ENCODE data around the gene TRIB2. TPM values are rescaled to one million over a fixed set of nuclear protein-coding genes. Genes with fewer than 3 reads are reported as not detected.

The TRIB2 gene
- total and polyA plus RNA-seq, 9 of the 15 experiments (the other 6 are each of a cell fraction or from before 2014, with no cell fraction given) = 9.0 to 39.0 (median 26.3) TPM

- peak; percentile 52; the same call in 1 of the 2 replicates for TF ChIP-seq JUND (IDR thresholded peaks at IDR 0.05; ENCODE audit: borderline replicate concordance, low read depth, low read length)
- TF ChIP-seq JUND (tag; IDR thresholded peaks at IDR 0.05; ENCODE audit: borderline replicate concordance, low read depth, low read length) = no peak; the same call in 2 of the 3 replicates
- no peak for TF ChIP-seq ZNF586 (CRISPR knock-in tag; conservative IDR thresholded peaks at IDR 0.05)
- TF ChIP-seq, protein P1, sequence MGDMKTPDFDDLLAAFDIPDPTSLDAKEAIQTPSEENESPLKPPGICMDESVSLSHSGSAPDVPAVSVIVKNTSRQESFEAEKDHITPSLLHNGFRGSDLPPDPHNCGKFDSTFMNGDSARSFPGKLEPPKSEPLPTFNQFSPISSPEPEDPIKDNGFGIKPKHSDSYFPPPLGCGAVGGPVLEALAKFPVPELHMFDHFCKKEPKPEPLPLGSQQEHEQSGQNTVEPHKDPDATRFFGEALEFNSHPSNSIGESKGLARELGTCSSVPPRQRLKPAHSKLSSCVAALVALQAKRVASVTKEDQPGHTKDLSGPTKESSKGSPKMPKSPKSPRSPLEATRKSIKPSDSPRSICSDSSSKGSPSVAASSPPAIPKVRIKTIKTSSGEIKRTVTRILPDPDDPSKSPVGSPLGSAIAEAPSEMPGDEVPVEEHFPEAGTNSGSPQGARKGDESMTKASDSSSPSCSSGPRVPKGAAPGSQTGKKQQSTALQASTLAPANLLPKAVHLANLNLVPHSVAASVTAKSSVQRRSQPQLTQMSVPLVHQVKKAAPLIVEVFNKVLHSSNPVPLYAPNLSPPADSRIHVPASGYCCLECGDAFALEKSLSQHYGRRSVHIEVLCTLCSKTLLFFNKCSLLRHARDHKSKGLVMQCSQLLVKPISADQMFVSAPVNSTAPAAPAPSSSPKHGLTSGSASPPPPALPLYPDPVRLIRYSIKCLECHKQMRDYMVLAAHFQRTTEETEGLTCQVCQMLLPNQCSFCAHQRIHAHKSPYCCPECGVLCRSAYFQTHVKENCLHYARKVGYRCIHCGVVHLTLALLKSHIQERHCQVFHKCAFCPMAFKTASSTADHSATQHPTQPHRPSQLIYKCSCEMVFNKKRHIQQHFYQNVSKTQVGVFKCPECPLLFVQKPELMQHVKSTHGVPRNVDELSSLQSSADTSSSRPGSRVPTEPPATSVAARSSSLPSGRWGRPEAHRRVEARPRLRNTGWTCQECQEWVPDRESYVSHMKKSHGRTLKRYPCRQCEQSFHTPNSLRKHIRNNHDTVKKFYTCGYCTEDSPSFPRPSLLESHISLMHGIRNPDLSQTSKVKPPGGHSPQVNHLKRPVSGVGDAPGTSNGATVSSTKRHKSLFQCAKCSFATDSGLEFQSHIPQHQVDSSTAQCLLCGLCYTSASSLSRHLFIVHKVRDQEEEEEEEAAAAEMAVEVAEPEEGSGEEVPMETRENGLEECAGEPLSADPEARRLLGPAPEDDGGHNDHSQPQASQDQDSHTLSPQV (IDR thresholded peaks at IDR 0.05) = no peak
- TF ChIP-seq ZNF407 (IDR thresholded peaks at IDR 0.05; ENCODE audit: low read depth) = no peak
- no peak for TF ChIP-seq E2F3 (CRISPR knock-in tag; IDR thresholded peaks at IDR 0.05)
- TF ChIP-seq SREBF1 (IDR thresholded peaks at IDR 0.05; ENCODE audit: borderline replicate concordance, low read depth, low read length) = no peak
- TF ChIP-seq ZSCAN32 (CRISPR knock-in tag; IDR thresholded peaks at IDR 0.05) = no peak
- TF ChIP-seq, protein P2, sequence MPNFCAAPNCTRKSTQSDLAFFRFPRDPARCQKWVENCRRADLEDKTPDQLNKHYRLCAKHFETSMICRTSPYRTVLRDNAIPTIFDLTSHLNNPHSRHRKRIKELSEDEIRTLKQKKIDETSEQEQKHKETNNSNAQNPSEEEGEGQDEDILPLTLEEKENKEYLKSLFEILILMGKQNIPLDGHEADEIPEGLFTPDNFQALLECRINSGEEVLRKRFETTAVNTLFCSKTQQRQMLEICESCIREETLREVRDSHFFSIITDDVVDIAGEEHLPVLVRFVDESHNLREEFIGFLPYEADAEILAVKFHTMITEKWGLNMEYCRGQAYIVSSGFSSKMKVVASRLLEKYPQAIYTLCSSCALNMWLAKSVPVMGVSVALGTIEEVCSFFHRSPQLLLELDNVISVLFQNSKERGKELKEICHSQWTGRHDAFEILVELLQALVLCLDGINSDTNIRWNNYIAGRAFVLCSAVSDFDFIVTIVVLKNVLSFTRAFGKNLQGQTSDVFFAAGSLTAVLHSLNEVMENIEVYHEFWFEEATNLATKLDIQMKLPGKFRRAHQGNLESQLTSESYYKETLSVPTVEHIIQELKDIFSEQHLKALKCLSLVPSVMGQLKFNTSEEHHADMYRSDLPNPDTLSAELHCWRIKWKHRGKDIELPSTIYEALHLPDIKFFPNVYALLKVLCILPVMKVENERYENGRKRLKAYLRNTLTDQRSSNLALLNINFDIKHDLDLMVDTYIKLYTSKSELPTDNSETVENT (CRISPR knock-in tag; IDR thresholded peaks at IDR 0.05) = no peak
- TF ChIP-seq, protein P3, sequence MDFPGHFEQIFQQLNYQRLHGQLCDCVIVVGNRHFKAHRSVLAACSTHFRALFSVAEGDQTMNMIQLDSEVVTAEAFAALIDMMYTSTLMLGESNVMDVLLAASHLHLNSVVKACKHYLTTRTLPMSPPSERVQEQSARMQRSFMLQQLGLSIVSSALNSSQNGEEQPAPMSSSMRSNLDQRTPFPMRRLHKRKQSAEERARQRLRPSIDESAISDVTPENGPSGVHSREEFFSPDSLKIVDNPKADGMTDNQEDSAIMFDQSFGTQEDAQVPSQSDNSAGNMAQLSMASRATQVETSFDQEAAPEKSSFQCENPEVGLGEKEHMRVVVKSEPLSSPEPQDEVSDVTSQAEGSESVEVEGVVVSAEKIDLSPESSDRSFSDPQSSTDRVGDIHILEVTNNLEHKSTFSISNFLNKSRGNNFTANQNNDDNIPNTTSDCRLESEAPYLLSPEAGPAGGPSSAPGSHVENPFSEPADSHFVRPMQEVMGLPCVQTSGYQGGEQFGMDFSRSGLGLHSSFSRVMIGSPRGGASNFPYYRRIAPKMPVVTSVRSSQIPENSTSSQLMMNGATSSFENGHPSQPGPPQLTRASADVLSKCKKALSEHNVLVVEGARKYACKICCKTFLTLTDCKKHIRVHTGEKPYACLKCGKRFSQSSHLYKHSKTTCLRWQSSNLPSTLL (IDR thresholded peaks at IDR 0.05) = no peak
- TF ChIP-seq FOXA3 (CRISPR knock-in tag; conservative IDR thresholded peaks at IDR 0.05 in 1 of 2, IDR thresholded peaks at IDR 0.05 in 1 of 2) = no peak
Observed at GRCh38 chr2:12705742-12706141, 11.0 kb upstream of the TRIB2 start (continued).
